ENCODE data around the gene MRPL12. TPM values are rescaled to one million over a fixed set of nuclear protein-coding genes. Genes with fewer than 3 reads are reported as not detected.

MRPL12 gene
- total and polyA plus RNA-seq, 2 experiments from 2014 or later: 24.5 to 94.6 TPM

DNA sequence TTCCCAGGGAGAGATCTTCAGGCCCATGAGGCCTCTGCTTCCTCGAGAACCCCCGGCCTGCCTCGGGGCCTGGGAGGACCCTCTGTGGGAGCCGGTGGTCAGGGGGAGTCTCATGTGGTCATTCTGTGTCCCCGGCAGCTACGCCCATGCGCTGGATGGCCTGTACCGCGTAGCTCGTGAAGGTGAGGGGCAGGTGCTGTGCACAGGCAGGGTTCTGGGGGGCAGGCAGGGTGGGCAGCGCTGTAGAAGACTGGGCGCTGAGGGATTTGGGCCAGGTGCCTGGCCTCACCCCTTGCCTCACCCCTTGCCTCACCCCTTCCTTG, 13.5 kb downstream of the MRPL12 start:
- H3K9me2 ChIP-seq (replicated peaks; ENCODE audit: insufficient read depth): no peaks in the 10 kb centered on the region
- H3K27ac ChIP-seq: no peak overlapping the region
- 98% methylated on average over 11 of the region's 12 CpGs for WGBS (ENCODE audit: low lambda C conversion rate, missing lambda C conversion rate)
- no peaks in the 10 kb centered on the region for H3K27me3 ChIP-seq
- no peak overlapping the region for H3K4me3 ChIP-seq
- H4K20me1 ChIP-seq (ENCODE audit: insufficient read depth, poor library complexity, severe bottlenecking): no peaks in the 10 kb centered on the region
- DNase-seq (ENCODE audit: low spot score): no peak
- no peak overlapping the region for H2AFZ ChIP-seq
- peaks cover 28% of the 10 kb centered on the region for H3K79me2 ChIP-seq
- H3K4me1 ChIP-seq (ENCODE audit: insufficient read depth): peaks cover 15% of the 10 kb centered on the region
- TF ChIP-seq EZH2phosphoT487 (IDR thresholded peaks at IDR 0.05; ENCODE audit: low read depth, severe bottlenecking, unreplicated experiment) (no peak), EZH2 (IDR thresholded peaks at IDR 0.05; ENCODE audit: borderline replicate concordance) (no peak)
- TF ChIP-seq, protein P1, sequence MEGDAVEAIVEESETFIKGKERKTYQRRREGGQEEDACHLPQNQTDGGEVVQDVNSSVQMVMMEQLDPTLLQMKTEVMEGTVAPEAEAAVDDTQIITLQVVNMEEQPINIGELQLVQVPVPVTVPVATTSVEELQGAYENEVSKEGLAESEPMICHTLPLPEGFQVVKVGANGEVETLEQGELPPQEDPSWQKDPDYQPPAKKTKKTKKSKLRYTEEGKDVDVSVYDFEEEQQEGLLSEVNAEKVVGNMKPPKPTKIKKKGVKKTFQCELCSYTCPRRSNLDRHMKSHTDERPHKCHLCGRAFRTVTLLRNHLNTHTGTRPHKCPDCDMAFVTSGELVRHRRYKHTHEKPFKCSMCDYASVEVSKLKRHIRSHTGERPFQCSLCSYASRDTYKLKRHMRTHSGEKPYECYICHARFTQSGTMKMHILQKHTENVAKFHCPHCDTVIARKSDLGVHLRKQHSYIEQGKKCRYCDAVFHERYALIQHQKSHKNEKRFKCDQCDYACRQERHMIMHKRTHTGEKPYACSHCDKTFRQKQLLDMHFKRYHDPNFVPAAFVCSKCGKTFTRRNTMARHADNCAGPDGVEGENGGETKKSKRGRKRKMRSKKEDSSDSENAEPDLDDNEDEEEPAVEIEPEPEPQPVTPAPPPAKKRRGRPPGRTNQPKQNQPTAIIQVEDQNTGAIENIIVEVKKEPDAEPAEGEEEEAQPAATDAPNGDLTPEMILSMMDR (IDR thresholded peaks at IDR 0.05; ENCODE audit: poor library complexity): no peak
- no peaks in the 10 kb centered on the region for H3K36me3 ChIP-seq (replicated peaks; ENCODE audit: insufficient read depth, low read depth)
- no peaks in the 10 kb centered on the region for H3K9me3 ChIP-seq (ENCODE audit: low read depth)
- no peak overlapping the region for H3K4me2 ChIP-seq

DNA sequence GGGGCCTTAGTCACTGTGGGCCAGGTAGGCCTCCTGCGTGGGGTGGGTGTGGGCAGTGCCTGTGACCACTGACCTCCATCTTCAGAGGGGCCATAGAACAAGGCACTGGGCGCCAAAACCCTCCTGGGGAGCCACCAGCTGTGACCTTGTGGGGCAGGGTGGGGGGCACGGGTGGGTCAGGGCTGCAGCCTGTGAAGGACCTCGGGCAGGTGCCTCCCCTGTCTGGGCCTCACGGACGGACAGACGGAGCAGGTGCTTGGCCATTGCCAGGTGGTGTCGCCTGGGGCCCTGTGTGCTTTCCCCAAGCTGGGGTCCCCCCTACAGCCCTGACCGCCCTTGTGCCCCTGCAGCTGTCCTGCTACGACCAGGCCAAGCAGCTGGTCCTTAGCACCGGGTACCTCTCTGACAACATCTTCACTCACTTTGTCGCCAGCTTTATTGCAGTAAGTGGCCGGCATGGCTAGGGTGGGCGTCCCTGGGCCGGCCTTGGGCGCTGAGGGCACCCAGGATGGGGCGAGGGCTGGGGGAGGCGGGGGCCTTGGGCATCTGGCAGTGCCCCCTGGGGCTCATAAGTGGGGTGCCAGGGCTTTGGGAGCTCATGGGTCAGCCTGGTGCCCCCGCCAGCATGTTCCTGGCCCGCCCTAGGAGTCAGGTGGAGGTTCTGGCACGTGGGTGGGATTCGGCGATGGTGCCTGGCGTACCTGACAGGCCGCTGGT, 14.0 kb downstream of the MRPL12 start:
- Histone ChIP-seq H3K27ac (no peak overlapping the region), H3K9me2 (replicated peaks; ENCODE audit: insufficient read depth) (no peaks in the 10 kb centered on the region), H3K79me2 (peaks cover 28% of the 10 kb centered on the region), H4K20me1 (ENCODE audit: insufficient read depth, poor library complexity, severe bottlenecking) (no peaks in the 10 kb centered on the region), H3K4me2 (no peak overlapping the region), H2AFZ (no peak overlapping the region), H3K36me3 (replicated peaks; ENCODE audit: insufficient read depth, low read depth) (no peaks in the 10 kb centered on the region), H3K4me3 (no peak overlapping the region), H3K4me1 (ENCODE audit: insufficient read depth) (peaks cover 14% of the 10 kb centered on the region), H3K9me3 (ENCODE audit: low read depth) (no peaks in the 10 kb centered on the region), H3K27me3 (no peaks in the 10 kb centered on the region)
- 98% methylated on average over 24 of the region's 25 CpGs for WGBS (ENCODE audit: low lambda C conversion rate, missing lambda C conversion rate)
- TF ChIP-seq EZH2 (IDR thresholded peaks at IDR 0.05; ENCODE audit: borderline replicate concordance) (no peak), EZH2phosphoT487 (IDR thresholded peaks at IDR 0.05; ENCODE audit: low read depth, severe bottlenecking, unreplicated experiment) (no peak)
- TF ChIP-seq, protein P1 (IDR thresholded peaks at IDR 0.05; ENCODE audit: poor library complexity): no peak
- no peak for DNase-seq (ENCODE audit: low spot score)

DNA sequence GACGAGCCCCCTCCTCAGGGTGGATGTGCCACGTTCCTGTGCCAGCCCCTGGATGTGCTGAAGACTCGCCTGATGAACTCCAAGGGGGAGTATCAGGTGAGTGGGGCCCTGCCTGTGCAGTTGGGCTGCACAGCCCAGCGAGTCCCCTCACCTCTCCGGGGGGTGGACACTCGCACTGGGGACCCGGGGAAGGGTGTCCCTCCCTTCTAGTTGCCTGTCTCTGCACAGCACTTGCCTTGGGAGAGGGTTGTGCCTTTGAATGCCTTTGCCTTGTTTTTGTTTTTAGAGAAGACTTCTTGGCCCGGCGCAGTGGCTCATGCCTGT, 14.6 kb downstream of the MRPL12 start:
- Histone ChIP-seq H3K79me2 (peaks cover 26% of the 10 kb centered on the region), H2AFZ (no peak overlapping the region), H3K4me2 (no peak overlapping the region), H3K36me3 (replicated peaks; ENCODE audit: insufficient read depth, low read depth) (no peaks in the 10 kb centered on the region), H3K4me3 (no peak overlapping the region), H3K27me3 (no peaks in the 10 kb centered on the region), H3K9me3 (ENCODE audit: low read depth) (no peaks in the 10 kb centered on the region), H3K9me2 (replicated peaks; ENCODE audit: insufficient read depth) (no peaks in the 10 kb centered on the region), H4K20me1 (ENCODE audit: insufficient read depth, poor library complexity, severe bottlenecking) (no peaks in the 10 kb centered on the region), H3K27ac (no peak overlapping the region), H3K4me1 (ENCODE audit: insufficient read depth) (peaks cover 14% of the 10 kb centered on the region)
- no peak for DNase-seq (ENCODE audit: low spot score)
- TF ChIP-seq EZH2 (IDR thresholded peaks at IDR 0.05; ENCODE audit: borderline replicate concordance): no peak
- TF ChIP-seq EZH2phosphoT487 (IDR thresholded peaks at IDR 0.05; ENCODE audit: low read depth, severe bottlenecking, unreplicated experiment): no peak
- TF ChIP-seq, protein P1 (IDR thresholded peaks at IDR 0.05; ENCODE audit: poor library complexity): no peak
- whole genome bisulfite sequencing (ENCODE audit: low lambda C conversion rate, missing lambda C conversion rate): 95% methylated on average over 8 of the region's 9 CpGs

Measured in hepatocyte (in vitro differentiated cells).